Activated T-cell treated with anti-CD3 and anti-CD28 coated beads, Interleukin-2, amount 50 U/mL, for 24 hours (primary cell): ENCODE measurements around the gene GPR37L1.
"Not testable (repeated sequence)": the region's sequence is repeated elsewhere in the genome, so short reads cannot be mapped to it uniquely, and the experiment has no call there.

Source experiments
- DNase-seq: peaks from one replicate; pipeline ENCODE4 v3.0.0-alpha.2; 2020
- H3K27ac Mint-ChIP-seq: 2 replicates; pipeline ENCODE4 v1.8.0; 2020; ENCODE audit warnings: mild to moderate bottlenecking, mixed read lengths
- H3K27me3 Mint-ChIP-seq: 2 replicates; pipeline ENCODE4 v1.8.0; 2020; ENCODE audit warnings: mixed read lengths
- H3K36me3 Mint-ChIP-seq: 2 replicates; pipeline ENCODE4 v1.8.0; 2020; ENCODE audit warnings: low read depth, mixed read lengths
- H3K4me1 Mint-ChIP-seq: 2 replicates; pipeline ENCODE4 v1.8.0; 2020; ENCODE audit warnings: low read depth, mixed read lengths
- H3K4me3 Mint-ChIP-seq: 2 replicates; pipeline ENCODE4 v1.8.0; 2020; ENCODE audit warnings: mild to moderate bottlenecking, moderate library complexity, mixed read lengths
- H3K9me3 Mint-ChIP-seq: 2 replicates; pipeline ENCODE4 v1.8.0; 2020; ENCODE audit warnings: mixed read lengths

The GPR37L1 gene

GRCh38 chr1:202101184-202101583 lies 21.5 kb upstream of the GPR37L1 start:
- no peaks in the 10 kb centered on the region for H3K36me3 Mint-ChIP-seq
- H3K27ac Mint-ChIP-seq, result no peak overlapping the region
- H3K9me3 Mint-ChIP-seq, result no peaks in the 10 kb centered on the region
- no peaks in the 10 kb centered on the region for H3K27me3 Mint-ChIP-seq
- DNase-seq, result no peak
- H3K4me1 Mint-ChIP-seq, result no peaks in the 10 kb centered on the region
- H3K4me3 Mint-ChIP-seq, result no peak overlapping the region

GRCh38 chr1:202104073-202104472 lies 18.6 kb upstream of the GPR37L1 start:
- no peak for DNase-seq
- Mint-ChIP-seq H3K27me3 (no peaks in the 10 kb centered on the region), H3K9me3 (no peaks in the 10 kb centered on the region), H3K4me1 (no peaks in the 10 kb centered on the region), H3K4me3 (no peak overlapping the region), H3K36me3 (no peaks in the 10 kb centered on the region), H3K27ac (no peak overlapping the region)

- H3K27me3 Mint-ChIP-seq, result no peaks in the 10 kb centered on the region
- no peak for DNase-seq
- no peaks in the 10 kb centered on the region for H3K36me3 Mint-ChIP-seq
- H3K9me3 Mint-ChIP-seq, result no peaks in the 10 kb centered on the region
- H3K4me1 Mint-ChIP-seq, result no peaks in the 10 kb centered on the region
- H3K4me3 Mint-ChIP-seq, result no peak overlapping the region
- no peak overlapping the region for H3K27ac Mint-ChIP-seq
Measured at GRCh38 chr1:202105571-202106339, 17.0 kb upstream of the GPR37L1 start.

GRCh38 chr1:202106340-202107254 lies 16.1 kb upstream of the GPR37L1 start:
- H3K9me3 Mint-ChIP-seq, result no peaks in the 10 kb centered on the region
- H3K36me3 Mint-ChIP-seq, result no peaks in the 10 kb centered on the region

GRCh38 chr1:202107321-202107761 lies 15.4 kb upstream of the GPR37L1 start:
- Mint-ChIP-seq H3K4me3 (no peak overlapping the region), H3K36me3 (no peaks in the 10 kb centered on the region), H3K27me3 (no peaks in the 10 kb centered on the region), H3K4me1 (no peaks in the 10 kb centered on the region), H3K27ac (no peak overlapping the region), H3K9me3 (no peaks in the 10 kb centered on the region)
- no peak for DNase-seq

More at GRCh38 chr1:202106340-202107254, 16.1 kb upstream of the GPR37L1 start:
- Mint-ChIP-seq H3K27ac (no peak overlapping the region), H3K4me3 (no peak overlapping the region), H3K4me1 (no peaks in the 10 kb centered on the region), H3K27me3 (no peaks in the 10 kb centered on the region)
- DNase-seq, result no peak

- Mint-ChIP-seq H3K27me3 (no peaks in the 10 kb centered on the region), H3K4me3 (no peak overlapping the region), H3K27ac (no peak overlapping the region), H3K9me3 (no peaks in the 10 kb centered on the region), H3K36me3 (no peaks in the 10 kb centered on the region), H3K4me1 (no peaks in the 10 kb centered on the region)
- DNase-seq, result no peak
Measured at GRCh38 chr1:202107801-202108731, 14.7 kb upstream of the GPR37L1 start.

- no peaks in the 10 kb centered on the region for H3K9me3 Mint-ChIP-seq
- H3K36me3 Mint-ChIP-seq, result no peaks in the 10 kb centered on the region
- H3K27me3 Mint-ChIP-seq, result no peaks in the 10 kb centered on the region
- no peaks in the 10 kb centered on the region for H3K4me1 Mint-ChIP-seq
- DNase-seq, result no peak
- H3K27ac Mint-ChIP-seq, result no peak overlapping the region
- H3K4me3 Mint-ChIP-seq, result no peak overlapping the region
Measured at GRCh38 chr1:202110977-202111376, 11.7 kb upstream of the GPR37L1 start.

- H3K27me3 Mint-ChIP-seq, H3K36me3 Mint-ChIP-seq, H3K27ac Mint-ChIP-seq, H3K9me3 Mint-ChIP-seq, H3K4me1 Mint-ChIP-seq, H3K4me3 Mint-ChIP-seq, DNase-seq: not testable (repeated sequence)
Measured at GRCh38 chr1:202111589-202111988, 11.1 kb upstream of the GPR37L1 start.

GRCh38 chr1:202112859-202113689 lies 9.6 kb upstream of the GPR37L1 start:
- no peak for DNase-seq
- Mint-ChIP-seq H3K36me3 (no peaks in the 10 kb centered on the region), H3K4me1 (no peaks in the 10 kb centered on the region), H3K4me3 (no peak overlapping the region), H3K27ac (no peak overlapping the region), H3K9me3 (no peaks in the 10 kb centered on the region), H3K27me3 (no peaks in the 10 kb centered on the region)

GRCh38 chr1:202113690-202114300 lies 8.9 kb upstream of the GPR37L1 start:
- H3K4me1 Mint-ChIP-seq, result no peaks in the 10 kb centered on the region
- H3K4me3 Mint-ChIP-seq, result no peak overlapping the region
- H3K27me3 Mint-ChIP-seq, result no peaks in the 10 kb centered on the region
- H3K27ac Mint-ChIP-seq, result no peak overlapping the region
- H3K36me3 Mint-ChIP-seq, result no peaks in the 10 kb centered on the region
- no peaks in the 10 kb centered on the region for H3K9me3 Mint-ChIP-seq
- no peak for DNase-seq

GRCh38 chr1:202116287-202116686 lies 6.4 kb upstream of the GPR37L1 start:
- no peak overlapping the region for H3K4me3 Mint-ChIP-seq
- no peaks in the 10 kb centered on the region for H3K4me1 Mint-ChIP-seq
- no peak for DNase-seq
- no peak overlapping the region for H3K27ac Mint-ChIP-seq
- H3K27me3 Mint-ChIP-seq, result peaks cover 3% of the 10 kb centered on the region
- H3K9me3 Mint-ChIP-seq, result no peaks in the 10 kb centered on the region
- H3K36me3 Mint-ChIP-seq, result no peaks in the 10 kb centered on the region

- Mint-ChIP-seq H3K9me3 (no peaks in the 10 kb centered on the region), H3K4me3 (no peak overlapping the region), H3K27me3 (peaks cover 10% of the 10 kb centered on the region), H3K27ac (no peak overlapping the region), H3K4me1 (no peaks in the 10 kb centered on the region), H3K36me3 (no peaks in the 10 kb centered on the region)
- no peak for DNase-seq
Measured at GRCh38 chr1:202117898-202118371, 4.8 kb upstream of the GPR37L1 start.

- DNase-seq, result no peak
- Mint-ChIP-seq H3K27me3 (peaks cover 13% of the 10 kb centered on the region), H3K4me1 (no peaks in the 10 kb centered on the region), H3K4me3 (no peak overlapping the region), H3K36me3 (no peaks in the 10 kb centered on the region), H3K9me3 (no peaks in the 10 kb centered on the region), H3K27ac (no peak overlapping the region)
Measured at GRCh38 chr1:202121006-202121405, 1.7 kb upstream of the GPR37L1 start.
